HS-5 (cell line): Measurements from ENCODE around the gene FOXF2.
"Not testable (repeated sequence)": the region's sequence is repeated elsewhere in the genome, so short reads cannot be mapped to it uniquely, and the experiment has no call there.

Experiments
- DNase-seq: peaks from one replicate; pipeline ENCODE4 v3.0.0-alpha.2; 2012; ENCODE audit warnings: low read depth

FOXF2 gene

GRCh38 chr6:1389369-1390132 is at the start of gene FOXF2:
FOXF2 (plus strand) TSS chr6:1389576; CDS start chr6:1389948, 372 bp downstream.
- DNase-seq, result no peak

- no peak for DNase-seq
These were observed 43.3 kb upstream of the FOXF2 start for GRCh38 chr6:1346101-1346500.

- no peak for DNase-seq
These were observed 42.8 kb upstream of the FOXF2 start for GRCh38 chr6:1346558-1347091.

GRCh38 chr6:1347161-1347560 is 42.2 kb upstream of the FOXF2 start:
- no peak for DNase-seq

GRCh38 chr6:1348675-1349074 is 40.7 kb upstream of the FOXF2 start:
- no peak for DNase-seq

- DNase-seq, result no peak
These were observed 39.7 kb upstream of the FOXF2 start for GRCh38 chr6:1349655-1350054.

GRCh38 chr6:1351381-1352008 is 37.9 kb upstream of the FOXF2 start:
- no peak for DNase-seq

GRCh38 chr6:1355068-1355467 is 34.3 kb upstream of the FOXF2 start:
- DNase-seq, result not testable (repeated sequence)

- DNase-seq, result not testable (repeated sequence)
These were observed 27.7 kb upstream of the FOXF2 start for GRCh38 chr6:1361717-1362116.

GRCh38 chr6:1362643-1363042 is 26.7 kb upstream of the FOXF2 start:
- DNase-seq, result no peak

- no peak for DNase-seq
These were observed 26.1 kb upstream of the FOXF2 start for GRCh38 chr6:1363298-1363697.

- no peak for DNase-seq
These were observed 25.4 kb upstream of the FOXF2 start for GRCh38 chr6:1363729-1364572.

- DNase-seq, result no peak
These were observed 24.6 kb upstream of the FOXF2 start for GRCh38 chr6:1364791-1365190.

- no peak for DNase-seq
These were observed 23.7 kb upstream of the FOXF2 start for GRCh38 chr6:1365686-1366085.

- no peak for DNase-seq
These were observed 21.6 kb upstream of the FOXF2 start for GRCh38 chr6:1367771-1368170.

- DNase-seq, result no peak
These were observed 20.4 kb upstream of the FOXF2 start for GRCh38 chr6:1368940-1369339.

- not testable (repeated sequence) for DNase-seq
These were observed 19.7 kb upstream of the FOXF2 start for GRCh38 chr6:1369695-1370094.

GRCh38 chr6:1371933-1372332 is 17.4 kb upstream of the FOXF2 start:
- no peak for DNase-seq

- DNase-seq, result no peak
These were observed 16.7 kb upstream of the FOXF2 start for GRCh38 chr6:1372690-1373089.

GRCh38 chr6:1376653-1377052 is 12.7 kb upstream of the FOXF2 start:
- DNase-seq, result no peak

GRCh38 chr6:1377526-1377925 is 11.8 kb upstream of the FOXF2 start:
- DNase-seq, result no peak
